ES-I3 (cell line): ENCODE results near the gene HELZ.

Experiments
- H3K36me3 ChIP-seq: 2 replicates; pipeline ENCODE4 v1.6.1; 2013; ENCODE audit warnings: mild to moderate bottlenecking, low read length, control low read depth, moderate library complexity; ENCODE audit not compliant: insufficient read depth
- H3K4me1 ChIP-seq: 2 replicates; pipeline ENCODE4 v1.6.1; 2013; ENCODE audit warnings: mild to moderate bottlenecking, control low read depth, low read length; ENCODE audit not compliant: insufficient read depth
- H3K9ac ChIP-seq: 2 replicates; pipeline ENCODE4 v1.6.1; 2013; ENCODE audit warnings: low read depth, mild to moderate bottlenecking, low read length, moderate library complexity
- H3K9me3 ChIP-seq: 2 replicates; pipeline ENCODE4 v1.6.1; 2013; ENCODE audit warnings: mild to moderate bottlenecking, low read length, moderate library complexity; ENCODE audit not compliant: control insufficient read depth, insufficient read depth

HELZ gene

DNA sequence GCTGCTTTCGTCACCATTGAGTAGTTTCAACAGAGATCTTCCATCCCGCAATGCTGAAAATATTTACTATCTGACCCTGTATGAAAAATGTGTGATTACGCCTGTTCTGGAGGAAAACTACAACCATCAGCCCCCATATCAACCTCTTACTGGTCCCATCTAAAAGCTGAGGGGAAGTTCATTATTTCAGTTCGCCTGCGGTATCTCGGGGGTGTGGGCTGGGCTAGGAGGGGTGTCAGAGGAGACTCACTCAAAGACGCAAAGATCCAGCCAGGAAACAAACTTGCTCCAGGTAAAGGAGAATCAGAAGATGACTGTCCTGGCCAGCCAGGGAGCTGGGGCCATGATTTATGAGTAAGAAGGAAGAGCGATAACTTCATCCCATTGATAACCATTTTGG is 187.0 kb downstream of the HELZ start:
- H3K9me3 ChIP-seq, result no peaks in the 10 kb centered on the region
- no peaks in the 10 kb centered on the region for H3K4me1 ChIP-seq
- H3K9ac ChIP-seq, result no peak overlapping the region
- H3K36me3 ChIP-seq, result no peaks in the 10 kb centered on the region

- Histone ChIP-seq H3K4me1 (no peaks in the 10 kb centered on the region), H3K9ac (no peak overlapping the region), H3K9me3 (no peaks in the 10 kb centered on the region), H3K36me3 (no peaks in the 10 kb centered on the region)
Measured at GRCh38 chr17:67056746-67057490, 188.1 kb downstream of the HELZ start.

- H3K9ac ChIP-seq, result no peak overlapping the region
- no peaks in the 10 kb centered on the region for H3K9me3 ChIP-seq
- no peaks in the 10 kb centered on the region for H3K36me3 ChIP-seq
- H3K4me1 ChIP-seq, result no peaks in the 10 kb centered on the region
Measured at GRCh38 chr17:67055811-67056745, 188.9 kb downstream of the HELZ start.

DNA sequence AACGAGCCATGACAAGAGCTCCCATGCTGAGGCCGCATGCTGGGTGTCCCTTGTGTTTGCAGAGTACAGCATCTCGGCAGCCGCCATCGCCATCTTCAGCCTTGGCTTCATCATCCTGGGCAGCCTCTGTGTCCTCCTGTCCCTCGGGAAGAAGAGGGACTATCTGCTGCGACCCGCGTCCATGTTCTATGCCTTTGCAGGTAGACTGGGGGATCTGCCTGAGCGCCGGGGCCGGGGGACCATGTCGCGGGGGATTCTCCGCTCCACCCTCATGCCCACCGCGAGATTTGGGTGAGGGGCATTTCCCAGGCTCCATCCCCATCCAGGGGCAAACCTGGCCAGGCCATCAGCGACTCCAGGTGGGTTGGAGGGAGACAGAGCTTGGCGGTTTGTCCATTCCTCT is 190.0 kb downstream of the HELZ start:
- no peaks in the 10 kb centered on the region for H3K9me3 ChIP-seq
- no peak overlapping the region for H3K9ac ChIP-seq
- H3K36me3 ChIP-seq, result no peaks in the 10 kb centered on the region
- no peaks in the 10 kb centered on the region for H3K4me1 ChIP-seq

DNA sequence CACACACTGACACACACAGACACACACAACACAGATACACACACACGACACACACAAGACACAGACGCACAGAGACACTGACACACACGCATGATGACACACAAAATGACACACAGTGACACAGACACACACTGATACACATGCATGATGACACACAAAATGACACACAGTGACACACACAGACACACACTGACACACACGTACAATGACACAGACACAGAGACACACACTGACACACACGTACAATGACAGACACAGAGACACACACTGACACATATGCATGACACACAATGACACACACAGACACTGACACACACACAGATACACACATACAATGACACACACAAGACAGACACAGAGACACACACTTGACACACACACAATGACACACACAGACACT is 190.4 kb downstream of the HELZ start:
- Histone ChIP-seq H3K9me3 (no peaks in the 10 kb centered on the region), H3K36me3 (no peaks in the 10 kb centered on the region), H3K9ac (no peak overlapping the region)

GRCh38 chr17:67054011-67054591 is 190.9 kb downstream of the HELZ start:
- Histone ChIP-seq H3K4me1 (no peaks in the 10 kb centered on the region), H3K9ac (no peak overlapping the region), H3K9me3 (peaks cover 3% of the 10 kb centered on the region; the same call in 1 of the 2 replicates), H3K36me3 (no peaks in the 10 kb centered on the region)

More for the DNA sequence above, 190.4 kb downstream of the HELZ start:
- no peaks in the 10 kb centered on the region for H3K4me1 ChIP-seq

DNA sequence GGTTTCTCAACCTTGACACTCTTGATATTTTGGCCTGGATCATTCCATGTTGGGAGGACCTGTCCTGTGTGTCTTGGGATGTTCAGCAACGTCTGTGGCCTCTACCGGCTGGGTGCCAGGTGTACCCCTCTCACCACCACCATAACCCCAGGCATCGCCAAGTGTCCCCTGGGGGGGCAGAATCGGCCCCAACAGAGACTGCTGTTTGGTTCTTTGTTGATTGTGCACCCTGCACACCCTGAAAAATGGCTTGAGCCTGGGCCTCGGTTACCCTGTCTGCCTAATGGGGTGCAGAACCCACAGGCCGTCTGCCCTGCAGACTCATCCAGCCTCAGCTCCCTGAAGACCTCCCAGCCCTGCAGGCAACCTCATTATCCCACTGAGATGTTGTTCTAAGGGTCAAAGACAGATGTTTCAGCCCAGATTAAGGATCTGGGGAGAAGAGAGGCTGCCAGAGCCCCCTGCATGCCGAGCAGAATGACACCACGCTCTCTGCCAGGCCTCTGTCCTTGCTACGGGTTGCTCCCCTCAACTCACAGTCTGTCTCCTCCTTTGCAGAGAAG is 191.5 kb downstream of the HELZ start:
- Histone ChIP-seq H3K4me1 (no peaks in the 10 kb centered on the region), H3K36me3 (no peaks in the 10 kb centered on the region), H3K9ac (no peak overlapping the region), H3K9me3 (peaks cover 4% of the 10 kb centered on the region; the same call in 1 of the 2 replicates)

- H3K9ac ChIP-seq, result no peak overlapping the region
- H3K9me3 ChIP-seq, result peaks cover 7% of the 10 kb centered on the region
- H3K36me3 ChIP-seq, result no peaks in the 10 kb centered on the region
- H3K4me1 ChIP-seq, result no peaks in the 10 kb centered on the region
Measured at GRCh38 chr17:67052720-67053437, 192.1 kb downstream of the HELZ start.

DNA sequence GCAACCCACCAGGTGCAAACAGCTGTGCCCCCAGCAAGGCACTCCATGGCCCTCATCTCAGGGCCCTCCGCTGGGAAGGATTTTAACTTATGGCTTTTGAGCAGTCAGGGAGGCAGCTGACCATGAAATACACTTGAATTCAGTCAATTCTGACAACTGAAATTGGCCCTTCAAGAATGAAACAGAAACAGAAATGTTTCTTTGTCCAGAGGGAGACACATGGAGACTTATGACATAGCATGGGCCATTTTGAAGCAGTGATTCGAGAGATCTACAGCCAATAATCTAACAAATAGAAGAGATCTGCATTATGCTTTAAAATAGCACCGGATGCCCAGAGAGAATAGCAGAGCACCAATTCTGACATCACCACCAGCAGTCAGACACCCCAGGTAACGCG is 193.2 kb downstream of the HELZ start:
- H3K4me1 ChIP-seq, result no peaks in the 10 kb centered on the region
- peaks cover 11% of the 10 kb centered on the region for H3K9me3 ChIP-seq
- H3K36me3 ChIP-seq, result no peaks in the 10 kb centered on the region; the same call in 1 of the 2 replicates
- H3K9ac ChIP-seq, result no peak overlapping the region

DNA sequence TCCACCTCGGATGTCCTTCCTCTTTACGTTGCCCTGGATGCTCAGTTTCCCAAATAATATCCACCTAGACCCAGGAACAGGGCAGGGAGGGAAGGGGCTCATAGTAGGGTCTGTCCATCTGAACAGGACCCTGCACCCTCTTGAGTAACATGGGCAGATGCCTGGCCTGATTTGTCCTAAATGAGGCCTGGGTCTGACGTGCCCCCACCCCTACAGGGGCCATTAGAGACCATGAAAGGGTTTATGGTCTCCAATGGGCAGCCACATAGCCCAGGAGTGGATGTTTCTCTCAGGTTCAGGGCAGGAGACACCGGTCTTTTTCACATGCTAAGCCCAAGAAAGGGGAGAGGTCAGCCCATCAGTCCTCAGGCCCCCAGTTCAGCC is 193.8 kb downstream of the HELZ start:
- no peak overlapping the region for H3K9ac ChIP-seq
- peaks cover 11% of the 10 kb centered on the region for H3K9me3 ChIP-seq
- H3K4me1 ChIP-seq, result no peaks in the 10 kb centered on the region

DNA sequence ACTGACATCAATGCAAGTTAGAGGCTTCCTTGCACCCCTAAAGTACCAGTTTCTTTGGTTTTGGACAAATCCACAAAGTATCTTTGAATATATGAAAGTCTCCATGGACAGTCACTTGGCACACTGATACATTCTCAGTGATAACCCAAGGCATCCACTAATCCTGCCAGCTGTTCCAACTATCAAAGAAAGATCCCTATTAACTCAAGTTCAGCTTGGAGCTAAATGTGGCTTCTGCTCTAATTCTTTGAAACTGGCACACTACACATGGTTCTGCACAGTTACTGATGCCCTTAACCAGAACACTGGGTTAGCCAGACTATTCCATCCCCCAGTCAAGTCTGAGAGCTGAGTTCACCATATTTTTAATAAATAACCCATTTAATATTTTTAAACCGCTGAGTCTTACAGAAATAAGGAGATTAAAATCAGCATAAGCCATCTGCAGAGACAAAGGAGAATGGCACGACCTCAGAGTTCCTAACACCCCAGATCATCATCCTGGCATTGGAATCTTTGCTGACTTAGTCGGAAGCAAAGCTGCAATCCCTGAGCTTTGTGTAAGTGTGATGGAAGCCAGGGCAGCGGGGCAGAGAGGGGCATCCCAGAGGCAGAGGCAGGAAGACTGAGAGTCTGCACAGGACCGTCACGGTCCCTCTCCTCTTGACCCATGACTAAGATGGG is 194.4 kb downstream of the HELZ start:
- Histone ChIP-seq H3K36me3 (no peaks in the 10 kb centered on the region; the same call in 1 of the 2 replicates), H3K9ac (no peak overlapping the region), H3K9me3 (peaks cover 11% of the 10 kb centered on the region), H3K4me1 (no peaks in the 10 kb centered on the region)

More for the DNA sequence above, 193.8 kb downstream of the HELZ start:
- no peaks in the 10 kb centered on the region; the same call in 1 of the 2 replicates for H3K36me3 ChIP-seq

- Histone ChIP-seq H3K9ac (no peak overlapping the region), H3K36me3 (no peaks in the 10 kb centered on the region; the same call in 1 of the 2 replicates), H3K4me1 (no peaks in the 10 kb centered on the region), H3K9me3 (peaks cover 11% of the 10 kb centered on the region)
Measured at GRCh38 chr17:67050066-67050465, 194.9 kb downstream of the HELZ start.

- Histone ChIP-seq H3K36me3 (no peaks in the 10 kb centered on the region; the same call in 1 of the 2 replicates), H3K4me1 (no peaks in the 10 kb centered on the region), H3K9me3 (peaks cover 11% of the 10 kb centered on the region), H3K9ac (no peak overlapping the region)
Measured at GRCh38 chr17:67049025-67049739, 195.8 kb downstream of the HELZ start.
